ENCODE results near the gene CDHR2.

The CDHR2 gene

DNA sequence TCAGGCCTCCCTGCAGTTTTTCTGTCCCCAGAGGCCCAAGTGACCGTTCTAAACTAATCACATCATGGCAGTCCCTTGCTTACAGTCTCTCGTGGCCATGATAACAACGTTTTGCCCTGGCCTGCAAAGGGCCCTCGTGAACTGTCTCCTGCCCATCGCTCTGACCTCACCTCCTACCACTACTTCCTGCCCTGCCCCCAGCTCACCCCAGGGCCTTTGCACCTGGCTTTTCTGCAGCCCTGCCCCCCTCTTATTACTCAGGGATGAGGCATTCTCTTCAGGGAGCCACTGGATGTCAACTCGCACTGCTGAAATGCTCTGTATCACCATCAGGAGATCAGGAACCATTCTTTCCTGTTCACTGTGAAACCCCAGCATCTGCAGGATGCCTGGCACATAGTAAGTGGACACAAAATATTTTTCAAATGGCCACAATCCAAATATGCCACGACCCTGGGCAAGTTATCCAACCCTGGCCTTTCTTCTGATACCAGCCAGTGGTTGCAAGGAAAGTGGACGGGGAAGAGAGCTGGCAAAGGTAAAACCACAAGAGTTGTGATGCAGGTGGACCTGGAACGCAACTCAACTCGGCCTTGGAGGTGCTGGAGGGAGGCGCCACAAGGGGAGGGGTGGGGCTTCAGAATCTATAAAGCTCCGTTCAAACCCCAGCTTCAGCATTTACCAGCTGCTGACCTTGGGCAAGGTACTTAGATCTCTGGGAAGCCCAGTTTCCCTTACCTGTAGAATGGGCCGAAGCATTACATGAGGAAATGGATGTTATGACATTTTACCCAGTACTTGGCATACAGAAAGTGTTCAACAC, 79.5 kb downstream of the CDHR2 start:
- no peaks in the 10 kb centered on the region for H3K36me3 Mint-ChIP-seq
- H3K9me3 Mint-ChIP-seq = no peaks in the 10 kb centered on the region
- ATAC-seq (ENCODE audit: low read depth) (no peak), DNase-seq (ENCODE audit: low spot score in 2 of 2) (no peak)
- peaks cover 33% of the 10 kb centered on the region for H3K4me1 Mint-ChIP-seq
- H3K27ac Mint-ChIP-seq = no peak overlapping the region
- no peak overlapping the region for H3K4me3 Mint-ChIP-seq
- H3K27me3 Mint-ChIP-seq = peaks cover 21% of the 10 kb centered on the region

DNA sequence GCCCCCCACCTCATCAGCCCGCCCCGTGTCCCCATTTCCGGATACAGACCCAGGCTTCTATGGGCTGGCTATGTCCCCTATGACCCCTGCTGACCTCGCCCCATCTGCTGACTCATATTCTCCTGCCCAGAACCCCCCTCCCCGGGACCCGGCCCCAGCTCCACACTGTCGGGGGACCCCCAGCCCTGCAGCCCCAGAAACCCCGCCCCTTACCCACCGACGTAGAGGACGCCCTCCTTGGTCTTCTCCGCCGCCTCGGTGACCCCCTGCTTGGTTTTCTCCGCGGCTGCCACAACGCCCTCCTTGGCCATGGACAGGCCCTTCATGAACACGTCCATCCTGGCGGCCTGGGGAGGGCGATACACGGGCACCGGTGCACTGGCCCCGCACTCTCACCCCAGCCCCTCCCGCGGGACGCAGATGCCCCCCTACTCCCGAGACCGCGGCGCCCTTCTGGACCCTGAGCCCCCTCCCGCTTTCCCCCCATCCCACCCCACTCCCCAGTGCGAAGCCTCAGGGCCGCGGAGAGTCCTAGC, 80.2 kb downstream of the CDHR2 start:
- ATAC-seq (ENCODE audit: low read depth) (no peak), DNase-seq (ENCODE audit: low spot score in 2 of 2) (no peak)
- Mint-ChIP-seq H3K4me3 (no peak overlapping the region), H3K9me3 (no peaks in the 10 kb centered on the region), H3K27ac (no peak overlapping the region), H3K27me3 (peaks cover 23% of the 10 kb centered on the region), H3K36me3 (no peaks in the 10 kb centered on the region), H3K4me1 (peaks cover 37% of the 10 kb centered on the region)

DNA sequence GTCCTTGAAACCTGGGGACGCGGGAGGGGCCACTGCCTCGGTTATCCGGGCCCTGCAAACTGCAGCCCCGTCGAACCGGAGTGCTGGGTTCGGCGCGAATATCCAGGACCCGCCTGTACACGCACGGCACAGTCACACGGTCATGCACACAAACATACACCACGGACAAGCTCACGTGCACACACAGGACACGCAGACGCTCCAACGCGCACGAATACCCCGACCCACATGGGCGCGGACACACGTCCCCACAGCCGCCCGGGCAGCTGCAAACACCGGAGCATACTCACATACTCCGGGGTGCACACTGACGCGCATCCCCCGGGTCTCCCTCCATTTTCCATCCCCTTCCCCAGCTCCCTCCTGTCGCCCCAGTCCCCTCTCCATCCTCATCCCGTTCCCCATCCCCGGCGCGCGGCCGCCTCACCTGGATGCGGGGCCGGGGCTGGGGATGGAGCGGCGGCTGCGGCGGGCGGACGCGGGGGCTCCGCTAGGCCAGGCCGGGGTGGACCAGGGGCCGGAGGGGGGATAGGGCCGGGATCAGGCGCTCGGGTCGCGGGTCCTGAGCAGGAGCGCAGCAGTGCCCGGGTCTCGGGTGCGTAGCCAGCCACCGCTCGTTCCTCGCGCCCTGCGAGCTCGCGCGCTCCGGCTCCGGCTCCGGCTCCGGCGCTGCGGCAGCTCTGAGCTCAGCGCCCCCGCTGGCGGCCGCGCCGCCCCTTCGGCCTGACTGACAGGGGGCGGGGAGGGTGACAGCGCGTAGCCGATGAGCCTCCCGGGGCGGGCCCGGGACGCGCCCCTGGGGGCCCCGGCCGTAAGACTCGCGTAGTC, 80.9 kb downstream of the CDHR2 start, which contains the start of the genes EIF4E1B and SNCB:
Gene EIF4E1B, plus strand, starts transcription at position 823 of the 828 bp plus-strand sequence. CDS start 12,113 bp downstream, outside the sequence.
Gene SNCB, minus strand, starts transcription at position 682 of the 828 bp plus-strand sequence. CDS start 880 bp downstream, outside the sequence.
- H3K36me3 Mint-ChIP-seq = peaks cover under 1% of the 10 kb centered on the region
- H3K27me3 Mint-ChIP-seq = peaks cover 24% of the 10 kb centered on the region
- no peaks in the 10 kb centered on the region for H3K9me3 Mint-ChIP-seq
- ATAC-seq (ENCODE audit: low read depth) = peak; percentile 89
- peaks cover 40% of the 10 kb centered on the region for H3K4me1 Mint-ChIP-seq
- no peak within 1 kb of the TSS for H3K27ac Mint-ChIP-seq
- peak within 1 kb of the TSS; percentile 78 for H3K4me3 Mint-ChIP-seq
- DNase-seq (ENCODE audit: low spot score in 2 of 2) = peak; percentile 52 to 71

DNA sequence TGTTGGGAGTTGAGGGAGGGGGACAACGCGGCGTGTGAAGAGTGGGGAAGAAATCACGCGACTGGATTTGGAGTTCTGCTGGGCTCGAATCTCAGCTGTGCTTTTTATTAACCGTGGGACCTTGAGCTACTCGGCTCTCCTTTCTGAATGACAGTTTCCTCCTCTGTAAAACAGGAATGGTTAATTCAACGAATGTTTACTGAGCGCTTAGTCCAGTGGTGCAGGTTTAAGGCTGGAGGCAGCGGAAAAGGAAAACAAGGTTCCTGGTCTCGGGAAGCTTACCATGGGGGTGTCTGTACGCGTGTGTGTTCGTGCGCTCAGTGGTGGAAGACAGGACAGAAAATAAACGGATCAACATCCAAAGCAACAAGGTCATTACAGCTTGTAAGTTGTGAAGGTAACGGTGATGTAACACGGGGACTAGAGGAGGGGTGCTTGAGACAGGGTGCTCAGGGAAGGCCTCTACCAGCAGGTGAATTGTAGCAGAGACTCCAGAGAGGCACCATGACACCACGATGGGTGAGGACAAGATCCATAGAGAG, 81.6 kb downstream of the CDHR2 start:
- Mint-ChIP-seq H3K27ac (no peak overlapping the region), H3K4me3 (peak overlapping the region; percentile 78), H3K27me3 (peaks cover 25% of the 10 kb centered on the region), H3K9me3 (no peaks in the 10 kb centered on the region), H3K36me3 (peaks cover 2% of the 10 kb centered on the region), H3K4me1 (peaks cover 42% of the 10 kb centered on the region)
- no peak for ATAC-seq (ENCODE audit: low read depth)
- no peak for DNase-seq (ENCODE audit: low spot score in 2 of 2)

DNA sequence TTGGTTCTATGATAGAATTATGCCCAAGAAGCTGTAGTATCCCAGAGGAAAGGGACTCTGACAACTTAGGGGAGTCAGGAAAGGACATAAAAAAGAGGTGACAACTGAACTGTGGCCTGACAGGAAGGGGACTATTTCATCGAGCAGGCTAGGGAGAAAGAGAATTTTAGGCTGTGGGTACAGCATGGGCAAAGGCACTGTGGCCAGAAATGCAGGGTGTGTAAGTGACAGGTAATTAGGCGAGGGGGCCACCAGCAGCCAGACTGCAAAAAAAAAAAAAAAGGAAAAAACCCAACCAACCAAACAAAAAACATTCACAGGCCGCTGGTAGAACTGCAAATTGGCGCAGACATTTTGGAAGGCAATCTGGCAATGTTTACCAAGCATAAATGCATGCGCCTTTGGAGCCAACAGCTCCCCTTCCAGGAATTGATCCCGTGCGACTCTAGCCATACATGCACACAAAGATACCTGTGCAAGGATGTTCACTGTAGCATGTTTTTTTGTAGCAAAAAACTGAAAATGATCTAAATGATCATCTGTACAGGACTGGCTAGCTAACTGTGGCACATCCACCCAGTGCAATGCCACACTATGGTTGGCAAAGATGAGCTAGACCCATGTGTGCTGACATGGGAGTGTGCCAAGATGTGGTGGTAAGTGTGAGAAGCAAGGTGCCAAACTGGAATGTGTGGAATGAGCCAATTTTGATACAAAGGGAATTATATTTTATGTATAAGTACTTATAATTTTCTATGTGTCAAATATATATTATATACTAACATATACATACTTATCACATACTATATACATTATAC, 82.5 kb downstream of the CDHR2 start:
- H3K27ac Mint-ChIP-seq = no peak overlapping the region
- ATAC-seq (ENCODE audit: low read depth) (no peak), DNase-seq (ENCODE audit: low spot score in 2 of 2) (no peak)
- no peak overlapping the region for H3K4me3 Mint-ChIP-seq
- no peaks in the 10 kb centered on the region for H3K9me3 Mint-ChIP-seq
- peaks cover 2% of the 10 kb centered on the region for H3K36me3 Mint-ChIP-seq
- peaks cover 39% of the 10 kb centered on the region for H3K4me1 Mint-ChIP-seq
- peaks cover 22% of the 10 kb centered on the region for H3K27me3 Mint-ChIP-seq

DNA sequence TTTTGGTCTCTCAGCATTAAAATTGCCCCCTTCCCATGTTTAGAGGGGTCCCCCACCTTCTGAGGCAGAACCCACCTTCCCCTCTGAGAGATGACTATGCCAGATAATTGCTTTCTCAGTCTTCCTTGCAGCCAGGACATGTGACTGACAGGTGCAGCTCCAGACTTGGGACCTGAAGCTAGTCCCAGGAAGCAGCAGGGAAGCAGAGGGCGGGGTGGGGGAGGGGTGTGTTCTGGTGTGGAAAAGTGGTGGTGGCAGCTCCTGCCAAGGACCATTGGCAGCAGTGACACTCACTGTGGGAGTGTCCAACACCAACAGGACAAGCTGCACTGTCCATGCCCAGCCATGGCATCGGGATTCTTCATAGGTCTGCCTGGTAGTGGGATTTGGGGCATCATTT, 83.6 kb downstream of the CDHR2 start:
- DNase-seq (ENCODE audit: low spot score in 2 of 2) = no peak
- H3K9me3 Mint-ChIP-seq = no peaks in the 10 kb centered on the region
- peaks cover 2% of the 10 kb centered on the region for H3K36me3 Mint-ChIP-seq
- no peak for ATAC-seq (ENCODE audit: low read depth)
- H3K4me3 Mint-ChIP-seq = no peak overlapping the region
- H3K4me1 Mint-ChIP-seq = peaks cover 30% of the 10 kb centered on the region
- H3K27me3 Mint-ChIP-seq = peaks cover 19% of the 10 kb centered on the region
- H3K27ac Mint-ChIP-seq = no peak overlapping the region

DNA sequence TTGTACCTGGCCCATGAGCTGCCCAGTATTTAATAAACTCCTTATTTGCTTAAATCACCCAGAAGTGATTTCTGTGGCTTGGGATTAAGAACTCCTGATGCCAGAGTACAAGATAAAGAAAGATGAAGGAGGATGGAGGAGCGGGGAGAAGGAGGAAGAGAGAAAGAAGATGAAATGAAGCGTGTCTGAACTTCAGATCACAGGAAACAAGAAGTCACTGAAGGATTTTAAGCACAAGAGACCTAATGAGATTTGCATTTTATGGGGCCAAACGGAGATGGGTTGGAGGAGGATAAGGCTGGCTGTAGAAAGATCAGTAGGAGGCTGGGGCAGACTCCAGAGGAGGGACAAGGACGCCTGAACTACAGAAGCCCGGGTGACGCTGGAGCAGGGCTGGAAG, 84.5 kb downstream of the CDHR2 start:
- Mint-ChIP-seq H3K9me3 (no peaks in the 10 kb centered on the region), H3K36me3 (peaks cover 2% of the 10 kb centered on the region), H3K4me3 (peak overlapping the region; percentile 69), H3K27ac (no peak overlapping the region), H3K4me1 (peaks cover 27% of the 10 kb centered on the region), H3K27me3 (peaks cover 15% of the 10 kb centered on the region)
- DNase-seq (ENCODE audit: low spot score in 2 of 2) = no peak
- peak; percentile 59 for ATAC-seq (ENCODE audit: low read depth)

DNA sequence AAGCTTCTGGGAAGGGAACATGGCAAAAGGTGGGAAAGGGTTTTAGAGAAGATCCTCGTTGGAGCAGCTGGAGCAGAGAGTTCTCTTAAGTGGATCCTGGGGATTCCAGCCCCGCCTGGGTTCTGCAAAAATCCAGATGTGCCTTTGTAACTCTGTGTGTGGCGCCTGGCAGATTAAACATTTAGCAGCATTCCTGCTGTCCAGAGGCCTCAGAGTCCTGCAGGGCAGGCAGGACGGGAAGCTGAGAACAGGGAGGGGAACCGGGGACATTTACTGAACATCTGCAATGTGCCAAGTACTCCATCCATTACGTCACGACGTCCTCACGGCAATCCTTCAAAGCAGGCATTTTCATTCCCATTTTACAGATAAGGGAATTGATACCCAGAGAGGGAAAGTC, 87.3 kb downstream of the CDHR2 start:
- DNase-seq (ENCODE audit: low spot score in 2 of 2) (no peak), ATAC-seq (ENCODE audit: low read depth) (no peak)
- H3K27ac Mint-ChIP-seq = no peak overlapping the region
- H3K4me3 Mint-ChIP-seq = no peak overlapping the region
- peaks cover 5% of the 10 kb centered on the region for H3K27me3 Mint-ChIP-seq
- H3K9me3 Mint-ChIP-seq = no peaks in the 10 kb centered on the region
- H3K36me3 Mint-ChIP-seq = peaks cover 2% of the 10 kb centered on the region
- H3K4me1 Mint-ChIP-seq = peaks cover 18% of the 10 kb centered on the region

DNA sequence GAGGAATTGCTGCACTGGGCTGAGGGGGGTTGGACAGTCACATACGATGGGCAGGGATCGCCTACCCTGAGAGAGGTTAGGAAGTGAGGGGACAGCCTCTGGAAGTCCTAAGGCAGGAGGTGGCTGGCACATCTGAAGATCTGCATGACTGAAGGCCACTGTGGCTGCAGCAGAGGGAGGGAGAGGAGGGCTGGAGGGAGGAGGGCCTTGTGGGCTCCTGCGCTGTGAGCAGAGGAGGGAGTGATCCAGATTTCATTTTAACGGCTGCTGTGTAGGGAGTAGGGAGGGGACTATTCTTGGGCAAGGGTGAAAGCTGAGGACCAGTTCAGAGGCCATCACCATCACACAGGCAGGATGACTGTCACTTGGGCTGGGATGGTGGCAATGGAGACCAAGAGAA, 88.4 kb downstream of the CDHR2 start:
- no peak overlapping the region for H3K27ac Mint-ChIP-seq
- ATAC-seq (ENCODE audit: low read depth) (no peak), DNase-seq (ENCODE audit: low spot score in 2 of 2) (no peak)
- H3K4me3 Mint-ChIP-seq = no peak overlapping the region
- peaks cover 5% of the 10 kb centered on the region for H3K27me3 Mint-ChIP-seq
- H3K4me1 Mint-ChIP-seq = peaks cover 15% of the 10 kb centered on the region
- no peaks in the 10 kb centered on the region for H3K9me3 Mint-ChIP-seq
- H3K36me3 Mint-ChIP-seq = peaks cover 2% of the 10 kb centered on the region

DNA sequence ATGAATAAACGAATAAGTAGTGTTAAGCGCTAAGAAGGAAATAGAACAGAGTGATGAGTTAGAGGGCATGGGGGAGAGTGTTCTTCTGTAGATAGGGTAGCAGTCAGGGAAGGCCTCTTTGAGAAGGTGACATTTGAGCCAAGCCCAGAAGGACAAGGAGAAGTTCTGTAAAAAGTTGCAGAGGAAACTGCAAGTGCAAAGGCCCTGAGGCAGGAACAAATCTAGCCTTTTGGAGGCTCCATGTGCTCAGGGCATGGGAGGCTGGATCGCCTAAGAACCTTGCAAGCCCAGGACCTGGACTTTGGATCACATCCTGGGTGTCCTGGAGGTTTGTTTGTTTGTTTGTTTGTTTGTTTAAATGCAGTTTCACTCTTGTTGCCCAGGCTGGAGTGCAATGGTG, 89.3 kb downstream of the CDHR2 start:
- DNase-seq (ENCODE audit: low spot score in 2 of 2) (no peak), ATAC-seq (ENCODE audit: low read depth) (no peak)
- Mint-ChIP-seq H3K4me3 (no peak overlapping the region), H3K4me1 (peaks cover 15% of the 10 kb centered on the region), H3K9me3 (no peaks in the 10 kb centered on the region), H3K27ac (no peak overlapping the region), H3K36me3 (peaks cover 2% of the 10 kb centered on the region), H3K27me3 (peaks cover 5% of the 10 kb centered on the region)

DNA sequence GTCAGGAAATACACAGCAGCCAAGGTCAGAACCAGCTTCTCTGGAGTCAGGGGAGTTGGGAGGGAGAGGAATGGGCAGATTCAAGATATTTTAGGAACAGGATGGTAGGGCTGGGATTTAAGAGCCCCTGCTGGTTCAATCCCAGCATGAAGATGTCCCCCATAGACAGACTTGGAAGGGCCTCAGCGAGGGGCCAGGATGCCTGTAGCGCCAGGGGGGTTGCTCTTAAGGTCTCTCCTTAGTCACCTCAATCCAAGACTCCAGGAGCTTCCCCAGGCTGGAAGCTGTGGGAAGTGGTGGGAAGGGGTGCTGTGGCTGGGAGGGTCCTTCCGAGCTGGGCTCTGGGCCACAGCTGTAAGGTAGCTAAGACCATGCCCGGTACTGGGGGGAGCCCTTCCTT, 90.1 kb downstream of the CDHR2 start:
- Mint-ChIP-seq H3K27ac (no peak overlapping the region), H3K4me1 (peaks cover 7% of the 10 kb centered on the region), H3K27me3 (peaks cover 4% of the 10 kb centered on the region), H3K9me3 (no peaks in the 10 kb centered on the region), H3K4me3 (no peak overlapping the region), H3K36me3 (peaks cover 2% of the 10 kb centered on the region)
- DNase-seq (ENCODE audit: low spot score in 2 of 2) (no peak), ATAC-seq (ENCODE audit: low read depth) (no peak)

DNA sequence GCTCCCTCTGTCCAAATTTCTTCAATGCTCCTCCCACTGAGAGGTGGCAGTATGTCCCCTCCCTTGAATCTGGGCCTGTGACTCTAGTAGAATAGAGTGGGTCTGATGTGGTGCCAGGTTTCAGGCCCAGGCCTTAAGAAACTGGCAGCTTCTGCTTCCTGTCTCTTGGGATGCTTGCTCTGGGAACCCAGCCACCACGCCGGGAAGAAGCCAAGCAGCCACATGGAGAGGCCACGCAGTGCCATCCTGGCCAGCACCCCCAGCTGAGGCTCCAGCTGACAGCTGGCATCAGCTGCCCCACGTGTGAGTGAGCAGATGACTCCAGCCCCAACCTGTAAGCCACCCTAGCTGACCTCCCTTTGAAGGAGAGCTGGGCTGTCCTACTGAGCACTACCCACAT, 90.8 kb downstream of the CDHR2 start:
- H3K9me3 Mint-ChIP-seq = no peaks in the 10 kb centered on the region
- no peak overlapping the region for H3K4me3 Mint-ChIP-seq
- no peak for DNase-seq (ENCODE audit: low spot score in 2 of 2)
- no peak overlapping the region for H3K27ac Mint-ChIP-seq
- H3K27me3 Mint-ChIP-seq = peaks cover 4% of the 10 kb centered on the region
- ATAC-seq (ENCODE audit: low read depth) = no peak
- H3K36me3 Mint-ChIP-seq = peaks cover 2% of the 10 kb centered on the region
- H3K4me1 Mint-ChIP-seq = peaks cover 5% of the 10 kb centered on the region

DNA sequence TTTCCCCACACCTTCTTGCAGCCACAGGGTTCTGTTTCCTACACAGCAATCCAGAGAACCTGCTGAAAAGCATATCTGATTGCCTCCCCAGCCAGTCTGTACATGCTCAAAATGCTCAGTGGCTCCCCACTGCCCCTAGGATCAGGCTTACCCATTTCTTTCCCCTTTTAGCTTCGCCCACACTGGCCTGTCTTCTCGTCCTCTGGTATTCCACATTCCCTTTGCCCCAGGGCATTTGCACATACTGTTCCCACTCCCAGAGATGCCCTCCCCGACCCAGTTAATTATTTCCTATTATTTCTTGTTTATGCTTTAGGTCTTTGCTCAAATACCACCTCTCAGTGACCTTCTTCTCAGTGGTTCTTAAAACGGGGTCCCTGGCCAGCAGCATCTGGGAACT, 91.5 kb downstream of the CDHR2 start:
- no peak for ATAC-seq (ENCODE audit: low read depth)
- Mint-ChIP-seq H3K27me3 (no peaks in the 10 kb centered on the region), H3K9me3 (no peaks in the 10 kb centered on the region), H3K36me3 (no peaks in the 10 kb centered on the region), H3K4me3 (no peak overlapping the region), H3K4me1 (no peaks in the 10 kb centered on the region), H3K27ac (no peak overlapping the region)
- DNase-seq (ENCODE audit: low spot score in 2 of 2) = no peak
